ENCODE measurements around the gene P2RX5. TPM values are rescaled to one million over a fixed set of nuclear protein-coding genes. Genes with fewer than 3 reads are reported as not detected.

The P2RX5 gene
- total and polyA plus RNA-seq, 9 donors, result 0.15 to 1.1 (median 0.61) TPM

DNA sequence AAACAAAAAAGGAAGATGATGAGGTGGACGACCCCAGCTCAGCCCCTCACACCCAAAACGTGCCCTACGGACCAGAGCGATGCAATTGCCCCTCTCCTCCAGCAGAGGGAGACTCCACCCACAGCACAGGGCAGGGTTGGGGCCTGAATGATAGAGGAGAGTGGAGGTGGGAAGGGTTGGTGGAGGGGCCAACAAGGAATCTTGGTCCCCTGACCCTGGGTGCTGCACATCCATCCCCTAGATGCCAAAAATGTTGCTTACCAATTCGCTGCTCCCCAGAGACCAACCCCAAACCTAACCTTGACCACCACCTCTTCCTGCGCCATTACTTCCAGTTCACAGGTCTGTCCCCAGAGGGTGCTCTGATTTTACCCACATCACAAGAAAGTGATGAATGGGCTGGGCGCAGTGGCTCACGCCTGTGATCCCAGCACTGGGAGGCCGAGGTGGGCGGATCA is 12.9 kb downstream of the P2RX5 start:
- TF ChIP-seq CTCF (IDR thresholded peaks at IDR 0.05), result peak; percentile 18 to 33 (median 22)
- no peak for TF ChIP-seq POLR2A (IDR thresholded peaks at IDR 0.05)
- Histone ChIP-seq H3K9me3 (no peaks in the 10 kb centered on the region), H3K4me3 (no peak overlapping the region), H3K27ac (no peak overlapping the region), H3K4me1 (ENCODE audit: insufficient read depth) (no peaks in the 10 kb centered on the region), H3K27me3 (no peaks in the 10 kb centered on the region), H3K36me3 (no peaks in the 10 kb centered on the region)
- intact Hi-C loops (cut with DNase I), result no loop called here
- WGBS, 3 donors, result 35 to 40% (median 36%) methylated on average over 10 of the region's 10 CpGs
- DNase-seq, result no peak

DNA sequence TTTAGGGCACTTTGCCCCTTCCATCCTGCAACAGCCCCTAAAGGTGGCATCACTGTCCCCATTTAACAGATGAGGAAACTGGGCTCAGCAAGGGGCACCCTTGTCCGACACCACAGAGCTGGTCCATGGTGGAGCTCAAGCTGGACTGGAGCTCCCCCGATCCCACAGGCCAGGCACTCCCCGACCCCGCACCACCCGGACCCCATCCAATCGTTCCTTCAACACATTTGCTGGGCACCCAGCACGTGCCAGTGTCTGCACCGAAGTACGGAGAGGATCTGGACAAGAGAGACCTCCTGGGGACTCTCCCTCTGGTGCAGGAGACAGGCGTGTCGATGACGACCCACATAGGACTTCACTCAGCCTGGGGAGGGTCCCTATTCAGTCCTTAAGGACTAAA is 13.9 kb downstream of the P2RX5 start:
- Histone ChIP-seq H3K4me1 (ENCODE audit: insufficient read depth) (no peaks in the 10 kb centered on the region), H3K27me3 (no peaks in the 10 kb centered on the region), H3K27ac (no peak overlapping the region), H3K4me3 (no peak overlapping the region), H3K9me3 (no peaks in the 10 kb centered on the region), H3K36me3 (no peaks in the 10 kb centered on the region)
- 86 to 89% (median 87%) methylated on average over 12 of the region's 12 CpGs for WGBS, 3 donors
- TF ChIP-seq POLR2A (IDR thresholded peaks at IDR 0.05) (no peak), EP300 (IDR thresholded peaks at IDR 0.05) (no peak), CTCF (IDR thresholded peaks at IDR 0.05) (no peak)
- intact Hi-C loops (cut with DNase I), result no loop called here
- no peak for DNase-seq

DNA sequence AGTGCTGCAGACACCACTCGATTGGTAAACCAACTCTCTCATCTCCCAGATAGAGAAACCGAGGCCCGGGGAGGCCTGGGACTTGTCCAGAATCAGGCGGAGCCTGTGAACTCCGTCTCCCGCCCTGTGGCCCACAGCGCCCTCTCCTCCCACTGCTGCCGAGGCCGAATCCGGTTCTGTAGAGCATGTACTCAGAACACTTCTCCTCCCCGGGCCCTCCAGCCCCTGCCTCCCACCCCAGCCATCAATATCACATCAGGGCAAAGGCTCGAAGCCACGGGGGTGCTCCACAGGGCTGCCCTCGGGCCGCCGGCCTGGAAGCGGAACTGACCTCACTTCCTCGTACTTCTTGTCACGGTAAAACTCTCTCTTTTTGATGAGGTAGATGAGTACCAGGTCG is 14.4 kb downstream of the P2RX5 start:
- Histone ChIP-seq H3K9me3 (no peaks in the 10 kb centered on the region), H3K4me3 (no peak overlapping the region), H3K36me3 (no peaks in the 10 kb centered on the region), H3K27me3 (no peaks in the 10 kb centered on the region), H3K4me1 (ENCODE audit: insufficient read depth) (no peaks in the 10 kb centered on the region), H3K27ac (no peak overlapping the region)
- no peak for DNase-seq
- intact Hi-C loops (cut with DNase I), result no loop called here
- 75 to 76% (median 75%) methylated on average over 20 of the region's 20 CpGs for WGBS, 3 donors
- TF ChIP-seq EP300 (IDR thresholded peaks at IDR 0.05) (no peak), CTCF (IDR thresholded peaks at IDR 0.05) (no peak), POLR2A (IDR thresholded peaks at IDR 0.05) (no peak)

- Histone ChIP-seq H3K27me3 (no peaks in the 10 kb centered on the region), H3K27ac (no peak overlapping the region), H3K4me3 (no peak overlapping the region), H3K9me3 (no peaks in the 10 kb centered on the region), H3K4me1 (ENCODE audit: insufficient read depth) (no peaks in the 10 kb centered on the region), H3K36me3 (no peaks in the 10 kb centered on the region)
- intact Hi-C loops (cut with DNase I), result no loop called here
- WGBS, 3 donors, result 77 to 87% (median 80%) methylated on average over 12 of the region's 12 CpGs
- TF ChIP-seq CTCF (IDR thresholded peaks at IDR 0.05) (no peak), POLR2A (IDR thresholded peaks at IDR 0.05) (no peak), EP300 (IDR thresholded peaks at IDR 0.05) (no peak)
- no peak for DNase-seq
Measured at GRCh38 chr17:3681057-3681456, 14.9 kb downstream of the P2RX5 start.

Data from ovary (tissue), 9 donors.